A673 (cell line): ENCODE data around the gene SLC9A8. TPM values are rescaled to one million over a fixed set of nuclear protein-coding genes. Genes with fewer than 3 reads are reported as not detected.

Source experiments
- BruUV-seq: library from RNA; stranded (reverse); fragments of 400-500 nt; replicated peaks from 2 replicates; lab custom pipeline; 2021; lab: Mats Ljungman, UMichigan
- CTCF ChIA-PET: fragments of 300-600 bp; sonication (Branson Sonifier 250); formaldehyde crosslinking; loops from one replicate; lab custom pipeline; 2022; ENCODE audit warnings: antibody characterized with exemption; lab: Charles Lee
- POLR2A ChIA-PET: fragments of 300-600 bp; sonication (Branson Sonifier 250); formaldehyde crosslinking; loops from one replicate; lab custom pipeline; 2022; ENCODE audit warnings: antibody characterized with exemption; ENCODE audit not compliant: low non-redundant PET; lab: Charles Lee
- DNase-seq: peaks from one replicate; pipeline ENCODE4 v3.0.0-alpha.2; 2015; ENCODE audit warnings: low spot score
- H3K27ac ChIP-seq: fragments of 200-600 bp; sonication (generic); 2 replicates; pipeline ENCODE4 v1.5.1; 2016; ENCODE audit warnings: mixed run types, low read depth, mild to moderate bottlenecking, mixed read lengths, antibody characterized with exemption, low read length; ENCODE audit not compliant: poor library complexity, severe bottlenecking
- H3K27me3 ChIP-seq: fragments of 200-600 bp; sonication (generic); replicated peaks from 2 replicates; pipeline ENCODE4 v1.6.1; 2017; ENCODE audit warnings: mixed run types, low read depth, mild to moderate bottlenecking, mixed read lengths, antibody characterized with exemption, low read length; ENCODE audit not compliant: insufficient read depth, poor library complexity
- H3K36me3 ChIP-seq: fragments of 200-600 bp; sonication (generic); 2 replicates; pipeline ENCODE4 v1.6.1; 2016; ENCODE audit warnings: mixed run types, mild to moderate bottlenecking, mixed read lengths, antibody characterized with exemption, low read length; ENCODE audit not compliant: insufficient read depth, poor library complexity, severe bottlenecking
- H3K4me1 ChIP-seq: fragments of 200-600 bp; sonication (generic); 2 replicates; pipeline ENCODE4 v1.6.1; 2017; ENCODE audit warnings: mixed run types, mild to moderate bottlenecking, mixed read lengths, antibody characterized with exemption, low read length; ENCODE audit not compliant: insufficient read depth, poor library complexity, severe bottlenecking
- H3K4me3 ChIP-seq: fragments of 200-600 bp; sonication (generic); 2 replicates; pipeline ENCODE4 v1.5.1; 2016; ENCODE audit warnings: low read depth, mixed run types, mild to moderate bottlenecking, mixed read lengths, low read length; ENCODE audit not compliant: poor library complexity, severe bottlenecking
- H3K9me3 ChIP-seq: fragments of 200-600 bp; sonication (generic); 2 replicates; pipeline ENCODE4 v1.6.1; 2016; ENCODE audit warnings: mixed run types, low read depth, mild to moderate bottlenecking, mixed read lengths, antibody characterized with exemption, low read length; ENCODE audit not compliant: poor library complexity, severe bottlenecking
- CTCF ChIP-seq: fragments of 300-800, 200-600 bp; sonication (generic); conservative IDR thresholded peaks from 2 replicates; pipeline ENCODE4 v1.5.1; 2017; ENCODE audit warnings: low read depth, mild to moderate bottlenecking, antibody characterized with exemption, low read length, moderate library complexity, mixed read lengths
- EZH2 ChIP-seq: fragments of 200-600 bp; sonication (generic); IDR thresholded peaks from 2 replicates; pipeline ENCODE4 v1.6.1; 2017; ENCODE audit warnings: borderline replicate concordance, low read depth, mild to moderate bottlenecking, mixed read lengths, antibody characterized with exemption, low read length; ENCODE audit not compliant: poor library complexity, severe bottlenecking
- intact Hi-C: fragments of 100-400 bp; cut with micrococcal nuclease; formaldehyde crosslinking; loops from one replicate; pipeline ENCODE4 v1.10.0; 2022; ENCODE audit not compliant: unreplicated experiment
- total RNA-seq: library from RNA; stranded (reverse); gene quantifications from 2 replicates; pipeline ENCODE4 v1.2.3, GENCODE V29; 2021

The SLC9A8 gene
- total RNA-seq, 1 experiment from 2014 or later, result 9.8 TPM

DNA sequence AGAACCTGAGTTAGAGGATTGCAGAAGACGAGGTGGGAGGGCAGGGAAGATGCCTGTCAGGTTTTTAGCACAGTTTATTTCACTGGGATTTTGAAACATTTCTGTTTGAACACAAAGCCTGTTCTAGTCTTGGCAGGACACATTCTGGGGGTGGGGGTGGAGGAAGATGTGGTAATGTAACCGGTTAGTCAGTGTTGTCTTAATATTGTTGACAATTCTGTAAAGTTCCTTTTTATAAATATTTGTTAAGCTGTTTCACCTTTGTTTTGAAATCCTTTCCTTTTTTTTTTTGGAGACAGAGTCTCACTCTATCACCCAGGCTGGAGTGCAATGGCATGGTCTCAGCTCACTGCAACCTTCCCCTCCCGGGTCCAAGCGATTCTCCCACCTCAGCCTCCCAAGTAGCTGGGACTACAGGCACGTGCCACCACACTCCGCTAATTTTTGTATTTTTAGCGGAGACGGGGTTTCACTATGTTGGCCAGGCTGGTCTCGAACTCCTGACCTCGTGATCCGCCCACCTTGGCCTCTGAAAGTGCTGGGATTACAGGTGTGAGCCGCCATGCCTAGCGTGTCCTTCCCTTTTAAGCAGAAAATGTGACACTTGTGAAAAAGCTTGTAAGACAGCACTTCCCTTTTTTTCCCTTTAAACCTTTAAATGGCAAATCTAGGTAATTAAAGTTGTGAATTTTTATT lies 20.2 kb downstream of the SLC9A8 start:
- intact Hi-C loops, result no loop called here
- no TSS peak for BruUV-seq
- no peaks in the 10 kb centered on the region for H3K4me1 ChIP-seq
- TF ChIP-seq CTCF (no peak), EZH2 (no peak)
- H3K36me3 ChIP-seq, result no peaks in the 10 kb centered on the region
- CTCF ChIA-PET, result interaction anchor here (0.6 kb wide), 2 partner anchors 9 to 27 kb away, joined by 4 to 6 read pairs; no protein-coding TSS in a partner anchor
- DNase-seq, result no peak
- H3K27me3 ChIP-seq, result no peaks in the 10 kb centered on the region
- H3K9me3 ChIP-seq, result no peaks in the 10 kb centered on the region
- no peak overlapping the region for H3K4me3 ChIP-seq
- H3K27ac ChIP-seq, result no peak overlapping the region
- POLR2A ChIA-PET, result interaction anchor here (0.5 kb wide), 1 partner anchor 325 kb away, joined by 3 read pairs; no protein-coding TSS in a partner anchor

GRCh38 chr20:49833483-49833882 lies 20.9 kb downstream of the SLC9A8 start:
- Histone ChIP-seq H3K27ac (no peak overlapping the region), H3K36me3 (no peaks in the 10 kb centered on the region), H3K4me1 (no peaks in the 10 kb centered on the region), H3K4me3 (no peak overlapping the region), H3K9me3 (no peaks in the 10 kb centered on the region), H3K27me3 (no peaks in the 10 kb centered on the region)
- intact Hi-C loops, result no loop called here
- DNase-seq, result no peak
- CTCF ChIA-PET, result interaction anchor here (0.6 kb wide), 1 partner anchor 26 kb away, joined by 6 read pairs; no protein-coding TSS in a partner anchor
- no peak for TF ChIP-seq CTCF
- no peak for TF ChIP-seq EZH2
- POLR2A ChIA-PET, result interaction anchor here (0.5 kb wide), 1 partner anchor 325 kb away, joined by 3 read pairs; no protein-coding TSS in a partner anchor
- no TSS peak for BruUV-seq

GRCh38 chr20:49835031-49835430 lies 22.4 kb downstream of the SLC9A8 start:
- ChIA-PET CTCF (interaction anchor here (0.6 kb wide), 1 partner anchor 144 kb away, joined by 7 read pairs; no protein-coding TSS in a partner anchor), POLR2A (no interaction called here)
- no peak for TF ChIP-seq CTCF
- no peak for TF ChIP-seq EZH2
- DNase-seq, result no peak
- BruUV-seq, result no TSS peak
- H3K9me3 ChIP-seq, result no peaks in the 10 kb centered on the region
- no peak overlapping the region for H3K4me3 ChIP-seq
- no peaks in the 10 kb centered on the region for H3K36me3 ChIP-seq
- H3K4me1 ChIP-seq, result no peaks in the 10 kb centered on the region
- no peaks in the 10 kb centered on the region for H3K27me3 ChIP-seq
- intact Hi-C loops, result no loop called here
- no peak overlapping the region for H3K27ac ChIP-seq
